PC-3 (cell line): ENCODE results near the gene GRHL3. TPM values are rescaled to one million over a fixed set of nuclear protein-coding genes. Genes with fewer than 3 reads are reported as not detected.

Experiments used
- ATAC-seq: fragments of 200-7000 bp; cut with Tn5 transposase; 2 replicates; pipeline ENCODE4 v1.9.1; 2020; ENCODE audit warnings: mild to moderate bottlenecking, moderate library complexity
- BruUV-seq: library from RNA; stranded (reverse); fragments of 400-500 nt; replicated peaks from 2 replicates; lab custom pipeline; 2021; lab: Mats Ljungman, UMichigan
- CTCF ChIA-PET: fragments of 300-600 bp; sonication (Branson Sonifier 250); formaldehyde crosslinking; loops from one replicate; lab custom pipeline; 2022; ENCODE audit warnings: antibody characterized with exemption; lab: Charles Lee
- POLR2A ChIA-PET: fragments of 300-600 bp; sonication (Branson Sonifier 250); formaldehyde crosslinking; loops from one replicate; lab custom pipeline; 2022; ENCODE audit warnings: antibody characterized with exemption; ENCODE audit not compliant: unreplicated experiment; lab: Charles Lee
- DNase-seq: peaks from one replicate; pipeline ENCODE4 v3.0.0-alpha.2; 2015
- H2AFZ ChIP-seq: fragments of 300-600 bp; sonication (generic); 2 replicates; pipeline ENCODE4 v1.6.0; 2016; ENCODE audit warnings: antibody characterized with exemption, low read length
- H3F3A ChIP-seq: fragments of 300-600 bp; sonication (generic); one replicate; pipeline ENCODE4 v1.6.0; 2017; ENCODE audit warnings: antibody characterized with exemption, low read length, control low read depth, mild to moderate bottlenecking; ENCODE audit not compliant: unreplicated experiment
- H3K27ac ChIP-seq: fragments of 300-600 bp; sonication (generic); 2 replicates; pipeline ENCODE4 v1.5.1; 2016; ENCODE audit warnings: mild to moderate bottlenecking, low read length
- H3K27me3 ChIP-seq: fragments of 300-600 bp; sonication (generic); 2 replicates; pipeline ENCODE4 v1.6.1; 2016; ENCODE audit warnings: low read length, mixed read lengths
- H3K36me3 ChIP-seq: fragments of 300-600 bp; sonication (generic); 2 replicates; pipeline ENCODE4 v1.6.1; 2016; ENCODE audit warnings: low read depth, mixed run types, low read length, mixed read lengths
- H3K4me1 ChIP-seq: fragments of 300-600 bp; sonication (generic); 2 replicates; pipeline ENCODE4 v1.5.1; 2016; ENCODE audit warnings: low read length; ENCODE audit not compliant: insufficient read depth
- H3K4me2 ChIP-seq: fragments of 300-600 bp; sonication (generic); 2 replicates; pipeline ENCODE4 v1.6.0; 2016; ENCODE audit warnings: low read length
- H3K4me3 ChIP-seq: fragments of 300-600 bp; sonication (generic); 2 replicates; pipeline ENCODE4 v1.5.1; 2016; ENCODE audit warnings: mild to moderate bottlenecking, low read length, mixed read lengths
- H3K79me2 ChIP-seq: fragments of 300-600 bp; sonication (generic); 2 replicates; pipeline ENCODE4 v1.6.1; 2017; ENCODE audit warnings: low read length, mixed read lengths
- H3K9ac ChIP-seq: fragments of 300-600 bp; sonication (generic); 2 replicates; pipeline ENCODE4 v1.6.0; 2016; ENCODE audit warnings: mild to moderate bottlenecking, low read length
- H3K9me2 ChIP-seq: fragments of 300-600 bp; sonication (generic); replicated peaks from 2 replicates; pipeline ENCODE4 v1.6.1; 2016; ENCODE audit warnings: mixed run types, low read length, mixed read lengths
- H3K9me3 ChIP-seq: fragments of 300-600 bp; sonication (generic); 2 replicates; pipeline ENCODE4 v1.6.1; 2016; ENCODE audit warnings: low read length, mixed read lengths
- H4K20me1 ChIP-seq: fragments of 300-600 bp; sonication (generic); 2 replicates; pipeline ENCODE4 v1.6.1; 2016; ENCODE audit warnings: low read length, mixed read lengths
- EZH2 ChIP-seq: fragments of 300-600 bp; sonication (generic); IDR thresholded peaks from one replicate; pipeline ENCODE4 v1.6.1; 2017; ENCODE audit warnings: antibody characterized with exemption, mild to moderate bottlenecking, low read length; ENCODE audit not compliant: unreplicated experiment
- EZH2phosphoT487 ChIP-seq: fragments of 300-600 bp; sonication (generic); IDR thresholded peaks from 2 replicates; pipeline ENCODE4 v1.6.1; 2018; ENCODE audit warnings: mild to moderate bottlenecking, antibody characterized with exemption, low read length, borderline replicate concordance
- intact Hi-C: fragments of 100-400 bp; cut with micrococcal nuclease; formaldehyde crosslinking; loops from 2 replicates; pipeline ENCODE4 v1.9.0; 2023
- total RNA-seq: library from RNA; depleted of rRNA; stranded (reverse); fragments of >200 nt; gene quantifications from 2 replicates; pipeline ENCODE4 v1.2.3, GENCODE V29; 2014
- TF ChIP-seq, protein P1 (sequence below): fragments of 300-600 bp; sonication (generic); conservative IDR thresholded peaks from 2 replicates; pipeline ENCODE4 v1.5.1; 2017; ENCODE audit warnings: antibody characterized with exemption, low read depth, mild to moderate bottlenecking, low read length

GRHL3 gene
- total RNA-seq, 1 experiment from 2014 or later: 3.5 TPM

DNA sequence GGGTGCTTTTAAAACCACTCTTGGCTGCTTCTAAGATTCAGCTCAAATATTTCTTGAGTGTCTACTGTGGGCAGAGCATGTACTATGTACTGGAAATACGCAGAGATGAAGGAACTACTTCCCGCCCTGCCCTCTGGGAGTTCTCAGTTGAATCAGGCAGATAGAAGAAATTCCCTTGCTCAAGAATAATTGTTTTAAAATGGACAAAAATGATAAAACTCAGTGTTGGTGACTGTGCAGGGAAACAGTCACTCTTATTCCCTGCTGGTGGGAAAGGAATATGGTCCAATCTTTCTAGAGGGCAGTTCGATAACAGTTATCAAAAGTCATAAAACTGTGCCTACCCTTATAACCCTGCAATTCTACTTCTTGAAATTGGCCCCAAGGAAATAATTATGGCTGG, 16.9 kb upstream of the GRHL3 start:
- Histone ChIP-seq H3K9me2 (no peaks in the 10 kb centered on the region), H3K4me2 (no peak overlapping the region), H4K20me1 (no peaks in the 10 kb centered on the region), H3K36me3 (no peaks in the 10 kb centered on the region), H3K9ac (no peak overlapping the region), H3F3A (no peaks in the 10 kb centered on the region), H3K27ac (no peak overlapping the region), H3K9me3 (no peaks in the 10 kb centered on the region), H3K4me1 (no peaks in the 10 kb centered on the region), H3K79me2 (no peaks in the 10 kb centered on the region), H2AFZ (no peak overlapping the region), H3K4me3 (no peak overlapping the region), H3K27me3 (no peaks in the 10 kb centered on the region)
- no peak for ATAC-seq
- intact Hi-C loops: no loop called here
- DNase-seq: no peak
- CTCF ChIA-PET: no interaction called here
- POLR2A ChIA-PET: no interaction called here
- no TSS peak for BruUV-seq
- TF ChIP-seq EZH2phosphoT487 (no peak), EZH2 (no peak)
- TF ChIP-seq, protein P1, sequence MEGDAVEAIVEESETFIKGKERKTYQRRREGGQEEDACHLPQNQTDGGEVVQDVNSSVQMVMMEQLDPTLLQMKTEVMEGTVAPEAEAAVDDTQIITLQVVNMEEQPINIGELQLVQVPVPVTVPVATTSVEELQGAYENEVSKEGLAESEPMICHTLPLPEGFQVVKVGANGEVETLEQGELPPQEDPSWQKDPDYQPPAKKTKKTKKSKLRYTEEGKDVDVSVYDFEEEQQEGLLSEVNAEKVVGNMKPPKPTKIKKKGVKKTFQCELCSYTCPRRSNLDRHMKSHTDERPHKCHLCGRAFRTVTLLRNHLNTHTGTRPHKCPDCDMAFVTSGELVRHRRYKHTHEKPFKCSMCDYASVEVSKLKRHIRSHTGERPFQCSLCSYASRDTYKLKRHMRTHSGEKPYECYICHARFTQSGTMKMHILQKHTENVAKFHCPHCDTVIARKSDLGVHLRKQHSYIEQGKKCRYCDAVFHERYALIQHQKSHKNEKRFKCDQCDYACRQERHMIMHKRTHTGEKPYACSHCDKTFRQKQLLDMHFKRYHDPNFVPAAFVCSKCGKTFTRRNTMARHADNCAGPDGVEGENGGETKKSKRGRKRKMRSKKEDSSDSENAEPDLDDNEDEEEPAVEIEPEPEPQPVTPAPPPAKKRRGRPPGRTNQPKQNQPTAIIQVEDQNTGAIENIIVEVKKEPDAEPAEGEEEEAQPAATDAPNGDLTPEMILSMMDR: no peak

DNA sequence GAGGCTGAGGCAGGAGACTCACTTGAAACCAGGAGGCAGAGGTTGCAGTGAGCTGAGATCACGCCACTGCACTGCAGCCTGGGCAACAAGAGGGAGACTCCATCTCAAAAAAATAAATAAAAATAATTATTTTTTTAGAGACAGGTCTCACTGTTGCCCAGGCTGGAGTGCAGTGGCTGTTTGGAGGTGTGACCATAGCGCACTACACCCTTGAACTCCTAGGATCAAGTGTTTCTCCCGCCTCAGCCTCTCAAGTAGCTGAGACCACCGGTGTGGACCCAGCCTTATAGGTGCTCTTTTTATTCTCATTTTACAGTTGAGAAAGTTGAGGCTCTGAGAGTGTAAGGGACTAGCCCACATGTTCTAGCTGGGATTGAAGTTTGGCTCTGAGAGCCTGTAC, 15.6 kb upstream of the GRHL3 start:
- Histone ChIP-seq H3K9ac (no peak overlapping the region), H3K36me3 (no peaks in the 10 kb centered on the region), H4K20me1 (no peaks in the 10 kb centered on the region), H3K9me3 (no peaks in the 10 kb centered on the region), H3K27ac (no peak overlapping the region), H3K4me3 (no peak overlapping the region), H3F3A (no peaks in the 10 kb centered on the region), H3K4me2 (no peak overlapping the region), H3K79me2 (no peaks in the 10 kb centered on the region), H3K4me1 (peaks cover 5% of the 10 kb centered on the region), H2AFZ (no peak overlapping the region), H3K27me3 (no peaks in the 10 kb centered on the region), H3K9me2 (no peaks in the 10 kb centered on the region)
- ChIA-PET POLR2A (no interaction called here), CTCF (no interaction called here)
- BruUV-seq: no TSS peak
- TF ChIP-seq EZH2phosphoT487: no peak
- TF ChIP-seq, protein P1: no peak
- TF ChIP-seq EZH2: no peak
- no peak for DNase-seq
- intact Hi-C loops: no loop called here
- ATAC-seq: no peak

DNA sequence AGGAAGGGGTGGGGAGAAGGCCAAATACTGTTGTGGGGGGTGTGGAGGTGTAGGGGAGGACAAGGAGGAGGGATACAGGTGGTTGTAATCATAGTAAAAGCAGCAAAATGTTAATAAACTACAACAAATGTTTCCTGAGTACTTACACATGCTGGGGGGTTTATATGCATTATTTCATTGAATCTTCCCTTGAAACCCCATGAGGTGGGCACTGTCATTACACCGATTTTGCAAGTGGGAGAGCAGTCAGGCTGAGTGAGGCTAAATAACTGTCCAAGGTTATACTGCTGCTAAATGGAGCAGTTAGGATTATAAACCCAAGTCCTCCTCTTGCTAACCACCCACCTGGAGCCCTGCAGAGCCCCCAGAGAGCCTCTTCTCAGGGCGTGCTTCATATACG, 14.4 kb upstream of the GRHL3 start:
- BruUV-seq: no TSS peak
- Histone ChIP-seq H3K4me3 (no peak overlapping the region), H3F3A (no peaks in the 10 kb centered on the region), H3K79me2 (no peaks in the 10 kb centered on the region), H2AFZ (no peak overlapping the region), H3K9me2 (no peaks in the 10 kb centered on the region), H3K4me2 (no peak overlapping the region), H3K36me3 (no peaks in the 10 kb centered on the region), H4K20me1 (no peaks in the 10 kb centered on the region), H3K9ac (no peak overlapping the region), H3K4me1 (peaks cover 8% of the 10 kb centered on the region), H3K27me3 (no peaks in the 10 kb centered on the region), H3K9me3 (no peaks in the 10 kb centered on the region), H3K27ac (no peak overlapping the region)
- TF ChIP-seq EZH2phosphoT487: no peak
- TF ChIP-seq EZH2: no peak
- TF ChIP-seq, protein P1: 0 out of 2 replicates have a peak, but pooled peaks have one; percentile 14
- DNase-seq (no peak), ATAC-seq (no peak)
- intact Hi-C loops: no loop called here
- POLR2A ChIA-PET: no interaction called here
- CTCF ChIA-PET: no interaction called here
